ENCODE results near the gene TCERG1L. TPM values are rescaled to one million over a fixed set of nuclear protein-coding genes. Genes with fewer than 3 reads are reported as not detected.

TCERG1L gene
- total RNA-seq, 1 donor from 2014 or later, result not detected

DNA sequence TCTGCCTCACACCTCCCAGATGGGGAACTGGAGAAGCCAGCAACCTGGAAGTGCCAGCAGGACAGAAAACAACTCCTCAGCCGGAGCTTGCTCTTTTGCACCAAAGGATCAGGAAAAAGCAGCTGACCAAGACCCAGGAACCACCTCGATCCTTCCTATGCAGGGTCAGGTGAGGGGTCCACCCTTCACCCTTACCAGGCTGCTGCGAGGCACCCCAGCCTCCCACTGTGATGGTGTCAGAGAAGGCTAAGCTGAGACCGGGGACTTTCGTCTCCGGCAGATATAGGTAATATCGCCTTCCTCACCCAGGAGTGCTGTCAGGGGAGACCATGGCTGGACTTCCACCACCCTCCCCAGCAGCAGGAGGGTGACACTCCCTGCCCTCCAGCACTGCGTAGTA is 254.7 kb downstream of the TCERG1L start:
- DNase-seq, result no peak
- TF ChIP-seq, protein P1, sequence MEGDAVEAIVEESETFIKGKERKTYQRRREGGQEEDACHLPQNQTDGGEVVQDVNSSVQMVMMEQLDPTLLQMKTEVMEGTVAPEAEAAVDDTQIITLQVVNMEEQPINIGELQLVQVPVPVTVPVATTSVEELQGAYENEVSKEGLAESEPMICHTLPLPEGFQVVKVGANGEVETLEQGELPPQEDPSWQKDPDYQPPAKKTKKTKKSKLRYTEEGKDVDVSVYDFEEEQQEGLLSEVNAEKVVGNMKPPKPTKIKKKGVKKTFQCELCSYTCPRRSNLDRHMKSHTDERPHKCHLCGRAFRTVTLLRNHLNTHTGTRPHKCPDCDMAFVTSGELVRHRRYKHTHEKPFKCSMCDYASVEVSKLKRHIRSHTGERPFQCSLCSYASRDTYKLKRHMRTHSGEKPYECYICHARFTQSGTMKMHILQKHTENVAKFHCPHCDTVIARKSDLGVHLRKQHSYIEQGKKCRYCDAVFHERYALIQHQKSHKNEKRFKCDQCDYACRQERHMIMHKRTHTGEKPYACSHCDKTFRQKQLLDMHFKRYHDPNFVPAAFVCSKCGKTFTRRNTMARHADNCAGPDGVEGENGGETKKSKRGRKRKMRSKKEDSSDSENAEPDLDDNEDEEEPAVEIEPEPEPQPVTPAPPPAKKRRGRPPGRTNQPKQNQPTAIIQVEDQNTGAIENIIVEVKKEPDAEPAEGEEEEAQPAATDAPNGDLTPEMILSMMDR (IDR thresholded peaks at IDR 0.05), result no peak
- intact Hi-C loops (cut with DNase I), result no loop called here
- no peak for ATAC-seq
- Histone ChIP-seq H3K4me3 (no peak overlapping the region), H3K4me1 (no peaks in the 10 kb centered on the region), H3K9me3 (peaks cover 12% of the 10 kb centered on the region), H3K27me3 (ENCODE audit: low read depth) (peaks cover 9% of the 10 kb centered on the region), H3K27ac (no peak overlapping the region), H3K36me3 (no peaks in the 10 kb centered on the region)

GRCh38 chr10:131056091-131056579 is 255.4 kb downstream of the TCERG1L start:
- TF ChIP-seq, protein P1 (IDR thresholded peaks at IDR 0.05), result no peak
- intact Hi-C loops (cut with DNase I), result no loop called here

DNA sequence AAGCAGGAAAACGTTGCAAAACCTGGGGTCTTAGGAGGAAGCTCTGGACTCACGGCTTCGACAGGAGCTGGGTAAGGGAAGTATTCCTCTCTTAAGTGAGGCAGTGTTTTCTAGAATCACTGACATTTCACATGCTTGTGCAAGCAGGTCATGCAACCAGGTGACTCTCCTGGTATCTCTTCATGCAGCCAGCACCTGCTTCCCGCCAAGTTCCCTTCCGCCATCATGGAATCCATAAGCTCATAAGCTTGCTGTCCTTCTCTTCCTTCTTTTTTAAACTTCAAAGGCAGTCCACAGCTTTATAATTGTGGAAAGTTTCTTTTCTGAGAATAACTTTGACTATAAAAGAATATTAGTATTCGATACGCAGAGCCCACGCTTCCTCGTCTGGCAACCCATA is 256.1 kb downstream of the TCERG1L start:
- H3K4me1 ChIP-seq, result no peaks in the 10 kb centered on the region
- TF ChIP-seq, protein P1 (IDR thresholded peaks at IDR 0.05), result no peak
- intact Hi-C loops (cut with DNase I), result no loop called here
- H3K9me3 ChIP-seq, result peaks cover 12% of the 10 kb centered on the region
- DNase-seq, result no peak
- no peak overlapping the region for H3K27ac ChIP-seq
- no peaks in the 10 kb centered on the region for H3K36me3 ChIP-seq
- H3K27me3 ChIP-seq (ENCODE audit: low read depth), result peaks cover 6% of the 10 kb centered on the region
- no peak for ATAC-seq
- no peak overlapping the region for H3K4me3 ChIP-seq

More at GRCh38 chr10:131056091-131056579, 255.4 kb downstream of the TCERG1L start:
- Histone ChIP-seq H3K27me3 (ENCODE audit: low read depth) (peaks cover 6% of the 10 kb centered on the region), H3K36me3 (no peaks in the 10 kb centered on the region), H3K27ac (no peak overlapping the region), H3K4me1 (no peaks in the 10 kb centered on the region), H3K9me3 (peaks cover 12% of the 10 kb centered on the region), H3K4me3 (no peak overlapping the region)
- ATAC-seq, result no peak
- DNase-seq, result no peak

- H3K9me3 ChIP-seq, result peaks cover 1% of the 10 kb centered on the region
- no peak overlapping the region for H3K27ac ChIP-seq
- H3K4me1 ChIP-seq, result no peaks in the 10 kb centered on the region
- intact Hi-C loops (cut with DNase I), result no loop called here
- TF ChIP-seq, protein P1 (IDR thresholded peaks at IDR 0.05), result no peak
- H3K4me3 ChIP-seq, result no peak overlapping the region
- ATAC-seq (no peak), DNase-seq (no peak)
- no peaks in the 10 kb centered on the region for H3K36me3 ChIP-seq
- peaks cover 6% of the 10 kb centered on the region for H3K27me3 ChIP-seq (ENCODE audit: low read depth)
Measured at GRCh38 chr10:131053192-131053591, 258.3 kb downstream of the TCERG1L start.

GRCh38 chr10:131050162-131050766 is 261.3 kb downstream of the TCERG1L start:
- no peak for DNase-seq
- Histone ChIP-seq H3K27ac (no peak overlapping the region), H3K36me3 (no peaks in the 10 kb centered on the region), H3K9me3 (no peaks in the 10 kb centered on the region), H3K27me3 (ENCODE audit: low read depth) (no peaks in the 10 kb centered on the region), H3K4me1 (no peaks in the 10 kb centered on the region), H3K4me3 (no peak overlapping the region)
- TF ChIP-seq, protein P1 (IDR thresholded peaks at IDR 0.05), result no peak
- intact Hi-C loops (cut with DNase I), result no loop called here
- no peak for ATAC-seq
